Vagina (tissue), 2 donors: ENCODE measurements around the gene NFE2L2.

Experiments
- CTCF ChIP-seq, 3 experiments: fragments of 450-650 bp in 2 of 3; fragments of 200-600 bp in 1 of 3; sonication (generic) in 1 of 3; IDR thresholded peaks; one replicate each; pipeline ENCODE4 v1.5.1; 2017 to 2019; ENCODE audit warnings: antibody characterized with exemption in 3 of 3, mild to moderate bottlenecking in 2 of 3, moderate library complexity in 2 of 3
- POLR2A ChIP-seq, 2 donors: fragments of 450-650 bp; IDR thresholded peaks; one replicate each; pipeline ENCODE4 v1.6.1; 2017; ENCODE audit warnings: antibody characterized with exemption in 2 of 2, mild to moderate bottlenecking in 2 of 2, moderate library complexity in 2 of 2
- POLR2AphosphoS5 ChIP-seq, 2 donors: sonication (generic); formaldehyde crosslinking; IDR thresholded peaks; one replicate each; pipeline ENCODE4 v1.9.0; 2017; ENCODE audit warnings: antibody characterized with exemption in 2 of 2, mild to moderate bottlenecking in 2 of 2, low read depth in 1 of 2; ENCODE audit not compliant: insufficient read depth in 1 of 2

GRCh38 chr2:177225965-177226360 lies 38.6 kb downstream of the NFE2L2 start:
- TF ChIP-seq CTCF (IDR thresholded peaks at IDR 0.05), result no peak
- TF ChIP-seq POLR2A (IDR thresholded peaks at IDR 0.05), result no peak
- no peak for TF ChIP-seq POLR2AphosphoS5 (IDR thresholded peaks at IDR 0.05; ENCODE audit: insufficient read depth in 1 of 2, low read depth in 1 of 2)
